Stimulated activated CD8-positive, alpha-beta memory T cell treated with anti-CD3 and anti-CD28 coated beads, Interleukin-7, amount 100 ng/mL, for 24 hours (primary cell): ENCODE data around the gene CD244.
"Not testable (repeated sequence)": the region's sequence is repeated elsewhere in the genome, so short reads cannot be mapped to it uniquely, and the experiment has no call there.

Source experiments
- DNase-seq: peaks from one replicate; pipeline ENCODE4 v3.0.0-alpha.2; 2020; ENCODE audit warnings: low read depth

The CD244 gene

DNA sequence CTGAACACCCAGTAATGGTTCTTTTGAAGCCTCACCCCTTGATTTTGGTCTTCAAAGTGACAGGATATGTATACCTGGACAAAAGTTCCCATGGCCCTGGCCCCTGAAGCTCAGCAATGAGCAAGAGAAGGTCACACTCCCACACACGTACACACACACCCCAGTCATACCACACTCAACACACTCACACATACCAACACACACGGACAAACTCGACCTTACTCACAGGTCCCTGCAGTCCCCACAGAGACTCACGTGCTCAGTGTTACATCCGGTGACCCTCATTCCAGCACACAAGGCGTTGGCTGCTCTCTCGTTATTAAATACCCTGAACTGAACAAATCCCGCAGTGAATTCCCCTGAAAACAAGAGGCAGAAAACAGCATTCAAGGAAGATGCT lies 16.4 kb upstream of the CD244 start:
- DNase-seq, result no peak

DNA sequence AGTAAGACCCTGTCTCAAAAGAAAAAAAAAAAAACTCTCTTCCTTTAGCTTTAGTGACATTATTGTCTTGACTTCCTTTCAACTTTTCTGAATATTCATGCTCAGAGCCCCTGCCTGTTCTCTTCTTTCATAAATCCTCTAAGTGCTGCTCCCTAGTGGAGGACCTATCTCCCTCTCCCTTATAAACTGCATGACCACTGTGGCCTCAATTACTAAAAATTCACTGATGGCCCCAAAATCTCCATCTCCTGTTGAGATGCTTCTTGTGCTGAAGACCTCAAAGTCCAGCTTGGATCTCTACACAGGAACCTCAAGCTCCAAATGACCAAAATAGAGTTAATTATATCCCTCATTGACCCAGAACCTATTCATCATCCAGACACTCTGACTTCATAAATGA lies 14.5 kb upstream of the CD244 start:
- DNase-seq, result no peak

DNA sequence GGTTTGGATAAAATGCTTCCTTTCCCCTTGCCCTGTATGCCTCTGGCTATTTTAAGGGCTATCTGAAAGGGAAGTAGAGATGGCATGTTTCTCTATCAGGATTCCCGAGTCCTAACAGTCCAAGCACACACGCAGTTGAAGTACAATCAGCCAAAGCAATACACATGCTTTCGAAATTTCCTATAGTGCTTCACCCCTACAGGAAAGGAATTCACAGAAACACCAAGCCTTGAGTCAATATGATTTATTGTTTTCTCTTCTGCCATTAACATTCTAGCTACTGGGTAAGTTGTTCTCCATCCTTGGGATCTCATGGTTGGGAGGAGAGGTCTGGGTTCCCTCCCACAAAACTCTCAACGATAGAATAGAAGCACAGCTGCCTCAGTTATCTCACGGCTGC lies 13.6 kb upstream of the CD244 start:
- DNase-seq, result no peak

DNA sequence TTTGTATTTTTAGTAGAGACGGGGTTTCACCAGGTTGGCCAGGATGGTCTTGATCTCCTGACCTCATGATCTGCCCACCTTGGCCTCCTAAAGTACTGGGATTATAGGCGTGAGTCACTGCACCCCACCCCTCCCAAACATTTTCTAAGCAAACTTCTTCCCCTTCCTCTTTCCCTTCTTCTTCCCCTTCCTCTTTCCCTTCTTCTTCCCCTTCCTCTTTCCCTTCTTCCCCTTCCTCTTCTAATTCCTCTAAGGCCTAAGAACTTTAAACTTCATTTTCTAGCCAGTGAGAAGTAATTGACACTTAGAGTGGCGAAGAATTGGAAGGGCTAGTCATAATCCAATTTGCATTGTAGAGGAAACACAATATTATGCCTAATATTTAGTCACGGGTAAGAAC lies 12.9 kb upstream of the CD244 start:
- DNase-seq, result not testable (repeated sequence)

DNA sequence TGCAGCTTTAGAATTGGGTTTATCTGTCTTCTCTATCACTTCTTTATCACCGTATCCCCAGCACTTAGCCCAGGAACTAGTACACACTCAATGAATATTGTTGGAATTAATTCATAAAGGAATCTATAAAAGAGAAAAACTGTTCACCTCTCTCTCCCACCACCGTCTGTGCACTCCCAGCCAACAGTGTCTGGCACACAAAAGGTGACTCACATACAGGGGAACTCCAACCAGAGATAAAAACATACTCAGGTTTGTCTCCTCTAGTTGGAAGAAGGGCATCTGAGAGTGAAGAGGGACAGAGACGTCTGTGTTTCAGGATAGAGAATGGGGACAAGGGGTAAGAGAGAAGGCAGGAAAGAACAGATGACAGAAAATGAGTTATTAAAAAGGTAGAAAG lies 12.2 kb upstream of the CD244 start:
- no peak for DNase-seq

DNA sequence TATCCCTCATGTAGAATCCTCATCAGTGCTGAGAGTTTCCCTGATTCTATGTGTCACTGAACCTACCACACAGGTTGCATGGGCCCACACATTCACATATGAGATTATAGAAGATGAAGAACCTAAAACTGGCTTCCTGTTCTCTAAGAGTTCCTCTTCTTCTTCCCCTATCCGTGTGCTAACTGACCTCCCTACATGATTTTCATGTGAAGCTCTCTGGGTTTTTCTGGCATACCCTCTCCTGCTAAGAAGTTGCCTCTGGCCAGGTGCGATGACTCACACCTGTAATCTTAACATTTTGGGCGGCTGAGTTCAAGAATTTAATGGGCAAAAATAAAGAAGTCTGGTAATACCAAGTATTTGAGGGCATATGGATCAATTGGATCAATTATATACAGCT lies 5.5 kb upstream of the CD244 start:
- DNase-seq, result no peak

DNA sequence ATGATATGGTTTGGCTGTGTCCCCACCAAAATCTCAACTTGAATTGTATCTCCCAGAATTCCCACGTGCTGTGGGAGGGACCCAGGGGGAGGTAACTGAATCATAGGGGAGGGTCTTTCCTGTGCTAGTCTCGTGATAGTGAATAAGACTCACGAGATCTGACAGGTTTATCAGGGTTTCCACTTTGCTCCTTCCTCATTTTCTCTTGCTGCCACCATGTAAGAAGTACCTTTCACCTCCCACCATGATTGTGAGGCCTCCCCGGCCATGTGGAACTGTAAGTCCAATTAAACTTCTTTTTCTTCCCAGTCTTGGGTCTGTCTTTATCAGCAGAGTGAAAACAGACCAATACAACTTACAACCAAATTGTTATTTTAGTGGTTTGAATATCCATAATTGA lies 5.0 kb upstream of the CD244 start:
- DNase-seq, result not testable (repeated sequence)

DNA sequence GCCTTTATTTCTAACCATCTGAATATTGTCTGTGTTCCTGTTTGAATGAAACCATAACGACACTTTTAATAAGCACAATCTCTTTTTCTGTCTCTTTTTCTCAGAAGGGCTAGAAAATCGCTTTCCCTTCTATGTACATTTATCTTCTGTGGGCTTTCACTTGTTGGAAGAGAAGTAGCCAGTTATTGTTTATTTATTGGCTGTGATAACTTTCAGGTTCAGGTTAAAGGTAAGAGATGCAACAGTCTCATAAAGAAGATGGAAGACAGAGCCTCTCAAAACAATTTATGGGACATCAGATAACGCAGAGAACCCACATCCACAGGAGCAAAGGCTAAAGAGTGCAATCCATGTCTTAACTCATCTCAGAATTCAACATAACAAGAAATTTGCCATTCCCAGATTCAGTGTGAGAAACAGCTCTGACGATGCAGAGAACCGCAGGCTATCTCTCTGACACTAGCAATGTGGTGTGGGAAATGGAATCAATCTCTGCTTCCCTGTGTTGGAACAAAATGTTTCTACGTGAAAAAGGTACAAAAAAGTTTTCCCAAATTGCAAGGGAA lies 4.1 kb upstream of the CD244 start:
- DNase-seq, result no peak

DNA sequence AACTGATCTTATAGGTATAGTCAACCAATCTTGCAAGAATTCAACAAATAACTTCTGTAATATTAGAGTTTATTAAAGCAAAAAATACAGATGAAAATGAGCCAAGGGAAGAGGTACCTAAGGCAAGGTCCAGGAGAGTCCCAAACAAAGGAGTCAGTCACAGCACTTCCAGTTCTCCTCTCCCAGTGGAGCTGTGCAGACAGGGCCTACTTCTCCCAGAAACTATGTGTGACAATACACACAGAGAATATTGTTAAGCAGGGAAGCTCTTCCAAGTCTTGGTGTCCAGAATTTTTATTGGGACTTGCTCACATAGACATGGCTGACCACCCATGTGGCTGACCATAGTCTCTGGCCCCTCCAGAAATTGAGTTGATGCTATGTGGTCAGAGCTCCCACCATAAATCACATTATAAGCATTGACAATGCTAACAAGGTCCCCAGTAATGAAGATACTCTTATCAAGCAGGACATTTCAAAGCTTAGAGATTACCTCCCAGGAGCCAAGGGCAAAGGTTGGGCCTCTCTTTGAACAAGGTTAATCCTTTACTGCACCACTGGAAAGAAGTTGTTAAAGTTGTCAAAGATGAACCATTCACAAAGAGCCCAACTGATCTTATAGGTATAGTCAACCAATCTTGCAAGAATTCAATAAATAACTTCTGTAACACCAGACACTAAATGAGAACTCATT lies 3.5 kb upstream of the CD244 start:
- DNase-seq, result no peak

DNA sequence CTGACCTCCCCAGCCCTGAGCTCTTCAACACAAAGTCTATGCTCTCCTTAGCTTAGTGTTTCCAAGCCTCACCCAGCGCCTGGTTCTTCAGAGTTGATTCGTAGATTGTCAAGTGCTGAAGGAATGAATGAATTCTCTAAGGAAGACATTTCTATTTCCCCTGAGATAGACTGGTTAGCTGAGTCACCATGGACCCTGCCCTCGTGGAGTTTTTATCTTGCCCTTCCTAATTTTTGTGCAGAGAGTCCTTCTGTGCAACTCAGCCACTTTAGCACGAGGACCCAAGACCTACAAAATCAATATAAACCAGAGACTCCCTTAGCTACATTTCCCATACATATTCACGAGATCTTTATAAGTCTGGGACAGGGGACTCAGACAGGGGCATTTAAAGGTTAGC lies 2.6 kb upstream of the CD244 start:
- DNase-seq, result no peak

DNA sequence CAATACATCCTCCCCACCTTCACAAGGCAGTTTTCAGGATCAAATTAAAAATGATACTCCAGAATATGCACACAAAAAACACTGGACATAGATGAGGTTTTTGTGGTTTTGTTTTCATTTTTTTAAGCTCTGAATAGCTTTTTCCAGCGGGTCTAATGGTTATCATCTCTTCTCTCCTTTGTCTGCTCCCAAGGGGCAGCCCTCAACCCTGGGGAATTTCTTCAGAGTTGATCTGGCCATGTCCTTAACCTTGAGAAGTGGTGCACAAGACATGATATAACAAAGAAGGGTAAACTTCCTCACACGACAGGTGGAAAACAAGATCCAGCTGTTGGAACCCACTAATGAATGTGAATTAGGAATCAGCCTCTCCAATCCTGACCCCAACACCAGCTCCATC lies 1.5 kb upstream of the CD244 start:
- no peak for DNase-seq

DNA sequence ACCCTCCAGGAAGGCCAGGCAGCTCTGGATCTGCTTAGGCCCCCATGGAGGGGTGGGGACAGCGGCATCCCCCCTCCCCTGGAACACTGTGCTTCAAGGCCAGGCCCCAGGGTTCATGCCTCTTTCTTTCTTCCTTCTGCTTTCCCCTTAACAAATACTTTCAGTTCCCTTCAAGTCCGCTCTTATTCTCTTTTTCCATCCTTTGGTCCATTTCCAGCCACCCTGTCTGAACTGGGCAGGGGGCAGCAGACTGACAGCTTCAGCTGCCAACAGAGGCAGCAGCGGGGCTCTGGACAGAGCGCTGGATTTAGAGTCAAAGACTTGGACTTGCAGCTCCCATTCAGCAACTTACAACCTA lies 1.1 kb upstream of the CD244 start:
- DNase-seq, result no peak

DNA sequence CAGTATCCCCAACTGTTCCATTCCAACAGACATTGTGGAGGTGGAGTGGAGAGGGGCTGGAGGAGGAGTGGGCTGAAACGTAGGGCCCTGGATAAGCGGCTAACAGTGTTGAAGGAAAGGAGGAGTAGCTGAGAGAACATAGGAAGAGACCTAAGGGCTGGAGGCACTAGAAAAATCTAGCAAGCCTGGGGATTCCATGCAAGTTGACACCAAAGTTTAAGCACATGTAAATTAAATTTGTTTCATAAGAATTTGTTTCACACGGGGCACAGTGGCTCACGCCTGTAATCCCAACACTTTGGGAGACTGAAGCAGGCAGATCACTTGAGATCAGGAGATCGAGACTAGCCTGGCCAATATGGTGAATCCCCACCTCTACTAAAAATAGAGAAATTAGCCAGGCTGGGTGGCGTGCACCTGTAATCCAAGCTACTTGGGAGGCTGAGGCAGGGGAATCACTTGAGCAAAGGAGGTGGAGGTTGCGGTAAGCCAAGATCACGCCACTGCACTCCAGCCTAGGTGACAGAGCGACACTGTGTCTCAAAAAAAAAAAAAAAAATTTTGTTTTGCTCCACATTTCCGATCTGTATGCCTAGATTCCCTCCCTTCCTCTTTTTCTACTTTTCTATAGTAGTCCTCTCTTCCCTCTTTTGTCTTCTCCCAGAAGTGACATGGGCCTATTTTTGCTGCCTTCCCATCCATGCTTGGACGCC lies 530 bp upstream of the CD244 start:
- DNase-seq, result no peak

DNA sequence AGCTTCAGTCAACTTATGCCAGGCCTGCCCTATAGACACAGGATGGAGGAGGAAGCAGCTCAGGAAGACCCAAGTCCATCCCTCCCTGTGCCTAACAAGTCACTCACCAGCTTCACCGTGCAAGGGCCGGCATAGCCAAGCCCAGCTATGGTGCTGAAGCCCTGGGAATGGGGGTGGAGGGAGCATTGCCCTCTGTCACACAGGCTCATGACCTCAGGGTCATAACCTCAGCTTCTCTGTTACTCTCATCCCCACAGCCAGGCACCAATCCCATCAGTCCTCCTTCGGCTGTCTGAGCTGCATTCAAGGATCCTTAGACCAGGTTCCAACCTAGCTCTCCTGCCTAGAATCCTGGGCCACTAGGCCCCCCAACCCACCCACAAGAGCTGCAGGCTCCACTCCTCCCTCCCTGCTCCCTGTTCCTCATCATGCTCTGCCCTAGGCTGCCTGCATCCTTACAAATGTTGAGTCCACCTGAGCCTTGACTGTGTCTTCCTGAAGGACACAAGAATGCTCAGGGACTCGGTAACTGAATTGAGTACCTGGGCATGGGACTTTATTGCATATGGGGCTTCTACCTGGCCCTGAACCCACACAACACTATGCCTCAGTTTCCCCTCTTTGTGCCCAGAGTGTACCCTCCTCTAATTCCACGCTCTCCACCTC lies 1.7 kb downstream of the CD244 start:
- no peak for DNase-seq

DNA sequence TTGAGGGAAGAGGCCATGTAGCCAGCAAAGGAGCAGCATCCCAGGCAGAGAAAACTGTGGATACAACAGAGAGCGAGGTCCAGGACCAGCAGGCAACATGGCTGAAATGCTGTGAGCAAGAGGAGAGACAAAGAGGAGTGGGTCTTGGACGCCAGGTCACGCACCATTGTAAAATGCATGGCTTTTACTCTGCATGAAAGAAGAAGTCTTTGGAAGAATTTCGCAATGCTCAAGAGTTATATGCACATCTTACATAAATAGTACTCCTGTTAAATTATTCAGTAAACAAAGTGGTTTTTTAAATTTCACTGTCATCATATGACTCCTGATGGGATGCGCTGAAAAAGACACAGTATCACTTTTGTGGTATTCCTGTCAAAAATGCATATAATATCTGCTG lies 3.5 kb downstream of the CD244 start:
- no peak for DNase-seq

DNA sequence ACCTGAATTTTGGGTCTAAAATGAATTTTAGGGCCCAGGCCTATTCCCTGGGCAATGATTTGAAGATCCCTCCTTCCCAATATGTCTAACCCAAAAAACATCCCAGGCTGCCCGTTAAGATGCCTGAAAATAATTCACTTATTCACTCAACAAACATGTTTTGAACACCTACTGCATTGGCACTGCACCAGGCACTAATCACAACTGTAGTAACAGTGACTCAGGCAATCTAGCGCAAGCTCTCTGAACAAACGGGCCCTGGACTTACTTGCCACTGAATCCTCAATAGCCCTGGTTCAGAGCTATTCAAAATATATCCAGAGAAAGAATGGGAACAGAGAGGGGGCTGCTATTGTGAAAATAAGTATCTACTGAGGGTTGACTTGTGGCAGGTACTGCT lies 4.2 kb downstream of the CD244 start:
- DNase-seq, result no peak

DNA sequence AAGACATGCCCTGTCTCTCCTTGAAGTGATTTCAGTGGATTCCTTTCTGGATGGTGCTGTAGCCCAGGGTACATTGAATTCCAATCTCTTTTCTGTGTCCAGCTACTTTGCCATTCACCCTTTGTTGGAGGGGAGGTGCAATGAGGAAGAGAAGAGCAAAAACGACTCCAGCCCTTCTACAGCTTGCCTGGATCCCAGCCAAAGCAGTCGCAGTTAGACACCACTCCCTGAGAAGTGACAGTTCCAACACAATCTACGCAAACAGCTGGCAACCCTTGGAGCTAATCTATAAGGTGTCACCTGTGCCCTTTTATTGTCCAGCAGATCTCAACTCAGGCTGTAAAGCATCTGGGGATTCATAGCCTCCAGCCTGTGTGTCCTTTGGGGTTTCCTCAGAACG lies 4.6 kb downstream of the CD244 start:
- no peak for DNase-seq

DNA sequence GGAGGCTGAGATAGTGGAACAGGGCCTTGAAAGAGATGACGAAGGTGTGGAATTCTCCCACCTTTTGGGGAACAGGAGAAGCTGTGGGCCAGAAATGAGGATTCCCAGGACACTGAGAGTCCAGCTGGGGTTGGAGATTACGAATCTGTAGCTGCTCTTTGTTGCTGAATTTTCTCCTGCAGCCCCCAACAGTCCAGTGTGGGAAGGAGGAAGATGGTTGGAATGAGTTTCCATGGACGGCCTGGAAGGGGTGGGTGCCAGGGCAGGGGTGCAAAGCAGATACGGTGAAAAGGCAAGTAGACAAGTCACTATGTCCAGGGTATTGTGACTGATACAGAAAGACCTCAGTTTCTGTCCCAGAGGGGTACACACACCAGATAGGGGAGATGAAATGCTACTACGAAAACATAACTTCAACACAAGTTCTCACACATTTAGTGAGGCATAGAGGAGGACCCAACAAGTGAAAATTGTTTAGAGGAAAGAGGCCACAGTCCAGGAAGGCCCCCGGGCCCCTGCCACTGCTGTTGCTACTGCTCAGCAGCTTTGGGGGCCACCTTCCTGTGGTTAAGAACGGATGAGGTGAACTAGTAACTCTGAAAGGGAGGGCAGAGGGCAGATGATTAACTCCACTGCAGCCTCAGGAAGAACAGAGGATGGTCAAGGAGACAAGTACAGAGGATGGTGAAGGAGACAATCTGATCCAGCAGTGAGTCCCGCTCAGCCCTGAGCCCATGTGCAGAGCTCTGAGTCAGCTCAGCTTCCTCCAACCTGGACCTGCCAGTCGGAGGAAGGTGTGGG lies 7.3 kb downstream of the CD244 start:
- no peak for DNase-seq

DNA sequence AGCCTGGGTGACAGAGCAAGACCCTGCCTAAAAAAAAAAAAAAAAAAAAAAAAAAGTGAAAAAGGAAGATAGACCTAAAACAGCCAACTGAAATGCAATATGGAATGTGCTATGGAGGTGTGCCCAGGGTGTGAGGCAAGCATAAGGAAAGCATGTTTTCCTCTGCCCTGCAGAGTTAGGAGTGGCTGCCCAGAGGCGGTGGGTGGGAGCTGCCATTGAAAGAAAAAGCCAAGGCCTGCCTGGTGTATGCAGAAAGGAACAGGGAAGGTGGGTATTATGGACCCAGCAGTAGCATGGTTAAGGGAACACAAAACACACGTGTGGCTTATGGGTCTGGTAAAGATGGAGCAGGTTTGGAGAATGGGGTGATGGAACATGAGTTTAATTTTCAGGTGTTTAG lies 8.9 kb downstream of the CD244 start:
- DNase-seq, result no peak

DNA sequence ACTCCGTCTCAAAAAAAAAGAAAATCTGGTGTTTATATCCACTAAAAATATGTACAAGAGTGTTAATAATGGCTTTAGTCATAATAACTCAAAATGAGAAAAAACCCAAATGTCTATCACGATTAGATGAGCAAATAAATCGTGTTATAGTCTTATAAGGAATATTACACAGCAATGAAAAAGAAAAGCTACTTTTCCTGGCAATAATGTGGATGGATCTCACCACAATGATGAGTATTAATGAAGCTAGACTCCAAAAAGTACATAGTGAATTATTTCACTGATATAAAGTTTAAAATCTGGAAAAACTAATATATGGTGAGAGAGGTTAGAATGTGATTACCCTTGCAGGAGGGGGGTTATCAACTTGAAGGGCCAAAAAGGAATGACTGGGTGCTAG lies 9.7 kb downstream of the CD244 start:
- DNase-seq, result no peak

DNA sequence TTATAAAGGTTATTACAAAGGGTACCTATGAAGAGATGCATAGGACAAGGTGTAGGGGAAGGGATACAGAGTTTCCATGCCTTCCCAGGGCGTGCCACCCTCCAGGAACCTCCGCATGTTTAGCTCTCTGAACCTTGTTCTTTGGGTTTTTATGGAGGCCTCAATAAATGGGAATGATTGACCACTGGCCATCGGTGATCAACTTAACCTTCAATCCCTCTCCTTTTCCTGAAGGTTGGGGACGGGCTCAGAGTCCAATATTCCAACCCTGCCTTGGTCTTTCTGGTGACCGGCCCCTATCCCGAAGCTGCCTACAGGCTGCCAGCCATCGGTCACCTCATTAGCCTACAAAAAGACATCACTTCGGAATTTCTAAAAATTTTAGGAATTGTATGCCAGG lies 11.7 kb downstream of the CD244 start:
- DNase-seq, result no peak

DNA sequence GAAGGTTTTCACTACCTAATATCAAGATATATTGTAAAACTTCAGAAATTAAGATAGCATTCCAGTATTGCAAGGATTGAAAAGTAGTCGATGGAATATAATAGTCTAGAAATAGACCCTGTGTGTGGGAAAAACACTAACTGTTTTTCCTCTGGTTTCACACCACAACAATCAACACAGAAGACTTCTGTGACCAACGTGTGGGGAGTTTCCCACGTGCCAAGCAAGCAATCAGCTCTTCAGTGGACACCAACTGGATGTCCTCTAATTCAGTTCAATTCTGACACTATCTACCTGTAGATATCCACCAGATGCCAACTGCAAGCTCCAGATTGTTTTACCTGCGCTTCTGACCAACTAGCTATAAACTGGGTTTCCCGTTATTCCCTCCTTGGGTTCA lies 12.1 kb downstream of the CD244 start:
- no peak for DNase-seq

DNA sequence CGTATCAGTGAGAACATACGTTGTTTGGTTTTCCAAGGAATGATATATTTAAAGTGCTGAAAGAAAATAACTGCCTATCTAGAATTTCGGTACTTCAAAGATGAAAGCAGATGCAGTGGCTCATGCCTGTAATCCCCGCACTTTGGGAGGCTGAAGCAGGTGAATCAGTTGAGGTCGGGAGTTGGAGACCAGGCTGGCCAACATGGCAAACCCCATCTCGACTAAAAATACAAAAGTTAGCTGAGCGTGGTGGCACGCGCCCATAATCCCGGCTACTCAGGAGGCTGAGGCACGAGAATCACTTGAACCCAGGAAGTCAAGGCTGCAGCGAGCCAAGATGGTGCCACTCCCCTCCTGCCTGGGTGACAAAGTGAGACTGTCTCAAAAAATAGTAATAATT lies 16.4 kb downstream of the CD244 start:
- DNase-seq, result no peak
